ENCODE results near the gene ZMYND10. TPM values are rescaled to one million over a fixed set of nuclear protein-coding genes. Genes with fewer than 3 reads are reported as not detected.
A peak's percentile ranks its signal among the peaks of the same experiment; 100 is the strongest.
"Not testable (repeated sequence)": the region's sequence is repeated elsewhere in the genome, so short reads cannot be mapped to it uniquely, and the experiment has no call there.

ZMYND10 gene
- total RNA-seq, 1 donor from 2014 or later = 0.35 TPM

- intact Hi-C loops (cut with DNase I) = no loop called here
- no peak for DNase-seq (ENCODE audit: low spot score)
Observed at GRCh38 chr3:50319181-50319893, 26.2 kb downstream of the ZMYND10 start.

- intact Hi-C loops (cut with DNase I) = no loop called here
- no peak for DNase-seq (ENCODE audit: low spot score)
Observed at GRCh38 chr3:50318615-50319014, 26.9 kb downstream of the ZMYND10 start.

- no peak for DNase-seq (ENCODE audit: low spot score)
- intact Hi-C loops (cut with DNase I) = no loop called here
Observed at GRCh38 chr3:50318163-50318562, 27.4 kb downstream of the ZMYND10 start.

DNA sequence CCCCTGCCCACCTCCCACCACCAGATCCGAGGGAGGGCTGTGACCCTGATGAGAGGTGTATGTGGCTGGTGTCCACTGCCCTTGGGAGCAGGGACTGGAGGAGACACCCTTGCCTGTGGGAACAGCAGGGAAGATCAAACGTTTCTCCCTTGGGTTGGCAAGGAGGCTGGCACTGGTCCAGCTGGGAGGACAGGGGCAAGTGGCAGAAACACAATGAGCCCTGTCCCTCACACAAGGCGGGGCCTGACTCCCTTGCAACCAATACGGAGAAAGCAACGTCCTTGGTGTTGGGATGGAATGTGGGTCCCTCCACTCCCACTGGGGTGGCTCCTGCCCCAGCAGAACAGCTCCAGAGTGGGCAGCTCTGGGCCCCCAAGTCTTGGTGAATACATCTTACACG is 28.2 kb downstream of the ZMYND10 start:
- no peak for DNase-seq (ENCODE audit: low spot score)
- intact Hi-C loops (cut with DNase I) = no loop called here

- no peak for DNase-seq (ENCODE audit: low spot score)
- intact Hi-C loops (cut with DNase I) = no loop called here
Observed at GRCh38 chr3:50316657-50317242, 28.8 kb downstream of the ZMYND10 start.

DNA sequence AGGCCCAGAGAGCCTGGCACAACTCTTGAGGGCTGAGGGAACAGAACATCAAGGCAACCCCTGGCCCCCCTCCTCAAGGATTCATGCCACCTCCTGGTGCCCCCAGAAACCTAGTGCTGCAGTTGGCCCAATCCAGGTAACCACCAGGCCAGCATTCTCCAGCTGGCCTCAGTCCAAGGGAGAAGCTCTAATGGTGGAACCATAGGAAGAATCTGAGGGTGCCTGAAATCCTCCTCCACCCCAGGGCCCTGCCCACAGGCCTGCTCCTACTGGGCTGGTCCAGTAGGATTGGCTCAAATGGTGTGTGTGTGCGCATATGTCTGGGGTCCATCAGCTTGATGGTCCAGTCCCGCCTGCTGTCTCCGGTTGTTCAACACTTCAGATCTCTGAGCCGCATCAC is 30.7 kb downstream of the ZMYND10 start:
- intact Hi-C loops (cut with DNase I) = no loop called here
- no peak for DNase-seq (ENCODE audit: low spot score)

DNA sequence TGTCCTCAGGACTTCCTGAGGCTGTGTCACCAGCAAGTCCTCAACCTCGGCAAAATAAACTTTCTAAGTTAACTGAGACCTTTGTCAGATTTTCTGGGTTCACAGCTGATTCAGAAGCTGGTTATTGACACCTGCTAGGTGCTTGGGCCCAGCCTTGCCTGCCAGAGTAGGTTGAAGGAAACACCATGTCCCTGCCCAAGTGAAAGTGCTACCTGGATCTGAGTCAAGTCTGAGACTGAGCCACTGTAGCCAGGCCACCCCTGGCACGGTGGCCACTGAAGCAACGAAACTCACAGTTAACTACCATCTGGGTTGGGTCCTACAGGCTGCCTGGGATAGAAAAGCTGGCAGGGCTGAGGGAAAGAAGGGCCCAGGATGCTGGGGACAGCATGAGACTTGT is 31.2 kb downstream of the ZMYND10 start:
- no peak for DNase-seq (ENCODE audit: low spot score)
- intact Hi-C loops (cut with DNase I) = no loop called here

DNA sequence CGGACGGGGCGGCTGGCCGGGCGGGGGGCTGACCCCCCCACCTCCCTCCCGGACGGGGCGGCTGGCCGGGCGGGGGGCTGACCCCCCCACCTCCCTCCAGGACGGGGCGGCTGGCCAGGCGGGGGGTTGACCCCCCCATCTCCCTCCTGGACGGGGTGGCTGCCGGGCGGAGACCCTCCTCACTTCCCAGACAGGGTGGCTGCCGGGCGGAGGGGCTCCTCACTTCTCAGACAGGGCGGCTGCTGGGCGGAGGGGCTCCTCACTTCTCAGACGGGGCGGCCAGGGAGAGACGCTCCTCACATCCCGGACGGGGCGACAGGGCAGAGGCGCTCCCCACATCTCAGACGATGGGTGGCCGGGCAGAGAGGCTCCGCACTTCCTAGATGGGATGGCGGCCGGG is 33.5 kb downstream of the ZMYND10 start:
- intact Hi-C loops (cut with DNase I); DNase-seq (ENCODE audit: low spot score): not testable (repeated sequence)

DNA sequence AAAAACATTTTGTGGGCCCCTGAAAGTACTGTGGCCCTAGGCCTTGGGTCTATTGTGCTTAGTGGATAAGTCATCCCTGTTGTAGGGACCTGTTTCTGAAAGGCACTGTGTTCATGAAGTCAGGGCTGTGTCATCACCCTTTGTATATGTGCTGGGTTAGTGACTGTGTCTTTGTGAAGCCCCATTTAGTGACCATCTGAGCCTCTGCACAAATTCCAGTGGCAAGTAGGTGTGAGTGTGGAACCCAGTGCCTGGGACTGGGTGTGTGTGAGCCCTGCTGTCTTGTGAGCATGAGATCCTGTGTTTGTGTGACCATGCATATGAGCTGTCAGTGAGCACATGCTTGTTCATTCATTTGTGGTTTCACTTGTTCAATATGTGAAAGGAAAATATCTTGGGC is 40.9 kb downstream of the ZMYND10 start:
- no peak for DNase-seq (ENCODE audit: low spot score)
- intact Hi-C loops (cut with DNase I) = loop anchor here (5.0 kb wide), 1 partner anchor 33 kb away; no protein-coding TSS in a partner anchor

DNA sequence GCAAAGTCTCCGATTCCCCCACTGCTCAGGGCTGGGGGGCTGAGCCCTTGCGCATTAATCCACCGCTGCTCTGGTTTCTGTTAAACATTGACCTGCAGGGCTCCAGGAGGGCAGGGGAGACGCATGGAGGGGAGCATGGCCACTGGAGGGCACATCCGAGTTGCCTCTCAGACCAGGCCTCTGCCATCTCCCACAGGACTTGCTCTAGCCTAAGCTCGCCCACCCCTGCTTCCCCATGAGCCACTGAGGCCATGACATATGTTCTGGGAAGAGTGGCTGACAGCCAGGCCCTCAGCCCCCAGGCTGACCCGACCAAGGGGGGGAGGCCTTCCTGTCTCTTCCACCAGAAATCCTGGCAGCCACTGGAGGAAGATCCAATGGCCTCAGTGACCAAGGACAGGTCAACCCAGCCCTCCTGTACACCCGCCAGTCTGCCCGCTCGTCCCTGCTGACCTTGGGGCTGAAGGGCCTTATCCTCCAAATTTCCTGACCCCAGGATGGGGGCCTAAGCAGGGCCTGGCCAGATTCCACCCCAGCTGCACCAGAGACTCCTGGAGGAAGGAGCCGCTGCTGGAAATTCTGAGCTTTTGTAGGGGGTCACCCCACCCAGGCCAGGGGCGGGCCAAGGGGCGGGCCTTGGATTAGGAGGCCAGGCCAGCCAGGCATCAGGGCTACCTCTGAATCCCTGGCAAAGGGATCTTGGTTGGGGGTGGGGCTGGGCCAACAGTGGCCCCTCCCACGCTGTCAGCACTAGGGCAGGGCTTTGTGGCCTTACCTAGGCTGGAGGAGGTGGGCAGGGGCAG is 42.3 kb downstream of the ZMYND10 start, which contains the start of gene HYAL1:
HYAL1 (minus strand) TSS at position 562 of the 803 bp plus-strand sequence. CDS start 618 bp downstream, outside the sequence.
- intact Hi-C loops (cut with DNase I) = loop anchor here (5.0 kb wide), 1 partner anchor 34 kb away; no protein-coding TSS in a partner anchor

GRCh38 chr3:50302095-50303012 is 43.2 kb downstream of the ZMYND10 start:
- intact Hi-C loops (cut with DNase I) = loop anchor here (5.0 kb wide), 1 partner anchor 35 kb away; no protein-coding TSS in a partner anchor
- no peak for DNase-seq (ENCODE audit: low spot score)

More for the DNA sequence above, 42.3 kb downstream of the ZMYND10 start, which contains the start of gene HYAL1:
- DNase-seq (ENCODE audit: low spot score) = peak; percentile 90

DNA sequence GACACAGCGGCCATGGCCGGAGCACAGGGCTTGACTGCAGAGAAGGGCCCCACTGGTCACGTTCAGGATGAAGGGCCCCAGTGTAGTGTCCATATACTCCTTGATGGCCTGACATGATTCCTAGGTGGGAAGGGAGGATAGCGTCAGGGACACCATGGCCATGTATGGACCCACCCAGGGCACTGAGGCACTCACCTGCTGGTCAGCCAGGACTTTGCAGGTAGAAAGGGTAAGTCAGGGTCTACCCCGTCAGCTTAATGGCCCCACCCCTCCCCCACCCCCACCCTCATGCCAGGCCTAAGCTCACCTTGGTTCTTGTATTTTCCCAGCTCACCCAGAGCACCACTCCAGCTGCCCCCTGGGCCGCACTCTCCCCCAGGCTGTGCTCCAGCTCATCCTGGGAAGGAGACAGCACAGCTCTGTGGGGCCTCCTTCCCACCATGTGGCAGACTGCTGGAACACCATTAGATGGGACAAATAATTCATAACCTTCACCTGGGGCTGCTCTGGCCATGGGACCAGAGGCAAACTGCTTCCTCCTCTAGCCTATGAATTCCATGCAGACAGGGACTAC is 44.8 kb downstream of the ZMYND10 start:
- intact Hi-C loops (cut with DNase I) = loop anchor here (1.0 to 5.0 kb wide), 2 partner anchors 23 to 37 kb away; no protein-coding TSS in a partner anchor
- no peak for DNase-seq (ENCODE audit: low spot score)

- intact Hi-C loops (cut with DNase I) = loop anchor here (1.0 to 5.0 kb wide), 2 partner anchors 23 to 37 kb away; no protein-coding TSS in a partner anchor
- no peak for DNase-seq (ENCODE audit: low spot score)
Observed at GRCh38 chr3:50299929-50300680, 45.4 kb downstream of the ZMYND10 start.

DNA sequence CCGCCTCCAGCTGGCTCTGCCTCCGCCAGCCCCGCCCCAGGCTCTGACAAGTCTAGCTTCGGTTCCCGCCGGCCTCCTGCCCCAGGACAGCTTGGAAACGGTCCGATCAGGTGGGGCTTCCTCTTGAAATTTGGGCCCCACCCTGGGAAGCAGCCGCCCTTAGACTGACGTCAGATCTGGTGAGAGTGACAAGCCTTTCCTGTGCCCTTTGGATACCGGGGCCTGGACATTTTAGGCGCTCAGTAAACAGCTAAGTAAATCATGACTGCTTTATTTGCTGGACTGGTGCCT is 45.9 kb downstream of the ZMYND10 start:
- DNase-seq (ENCODE audit: low spot score) = no peak
- intact Hi-C loops (cut with DNase I) = no loop called here

DNA sequence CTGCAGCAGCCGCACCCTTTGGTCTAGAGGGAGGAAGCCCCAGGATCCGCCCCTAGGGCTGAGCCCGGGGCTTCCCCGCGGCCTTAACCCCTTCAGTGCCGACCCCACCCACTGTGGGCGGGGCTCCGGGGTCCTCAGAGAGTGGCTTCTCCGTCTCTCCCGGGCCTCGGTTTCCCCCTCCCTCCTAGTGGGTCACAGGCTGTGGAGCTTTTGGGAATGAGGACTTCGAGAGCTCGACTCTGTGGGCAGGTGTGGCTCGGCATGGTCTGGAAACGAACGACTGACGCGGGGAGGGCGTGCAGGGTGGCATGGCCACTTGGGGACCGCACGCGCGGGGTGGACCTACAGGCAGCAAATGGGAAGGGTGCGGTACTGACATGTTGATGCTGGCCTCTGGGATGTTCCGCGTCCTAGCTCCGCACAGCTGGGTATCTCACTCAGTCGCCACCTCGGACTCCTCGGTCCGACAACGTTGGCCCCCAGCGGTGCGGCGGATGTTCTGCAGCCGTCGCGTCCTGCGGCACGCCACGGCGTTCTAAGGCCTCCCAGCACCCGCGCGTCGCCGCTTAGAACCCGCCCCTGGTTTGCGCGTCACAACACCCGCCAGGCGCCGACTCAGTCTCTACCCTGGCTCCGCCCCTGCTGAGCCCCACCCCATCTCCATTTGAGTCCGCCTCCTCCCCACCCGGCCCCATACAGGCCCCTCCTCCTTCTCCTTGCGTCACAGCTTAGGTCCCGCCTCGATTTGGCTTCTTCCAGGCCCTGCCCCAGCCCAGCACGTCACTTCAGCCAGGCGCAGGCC is 46.5 kb downstream of the ZMYND10 start, which contains the start of the genes HYAL3 and NAA80:
HYAL3 (minus strand) TSS at position 570 of the 802 bp plus-strand sequence. CDS start 3,803 bp downstream, outside the sequence.
NAA80 (minus strand) TSS at position 570 of the 802 bp plus-strand sequence. CDS start 1,942 bp downstream, outside the sequence.
- intact Hi-C loops (cut with DNase I) = no loop called here
- DNase-seq (ENCODE audit: low spot score) = peak; percentile 100

- no peak for DNase-seq (ENCODE audit: low spot score)
- intact Hi-C loops (cut with DNase I) = no loop called here
Observed at GRCh38 chr3:50297896-50298725, 47.4 kb downstream of the ZMYND10 start.
